RWPE1 (cell line): ENCODE results near the gene MFSD6.

Source experiments
- CTCF ChIA-PET: fragments of 350-600 bp; sonication (Branson Sonifier 250); formaldehyde crosslinking; extraction: SDS; loops from one replicate; lab custom pipeline; 2021; lab: Yijun Ruan, JAX
- POLR2A ChIA-PET: fragments of 400-600 bp; formaldehyde crosslinking; extraction: SDS; loops from one replicate; lab custom pipeline; 2020; ENCODE audit warnings: antibody characterized with exemption; ENCODE audit not compliant: low non-redundant PET; lab: Yijun Ruan, JAX
- DNase-seq: peaks from one replicate; pipeline ENCODE4 v3.0.0; 2012; ENCODE audit warnings: low spot score
- H3K27ac ChIP-seq: fragments of 450-650 bp; 2 replicates; pipeline ENCODE4 v1.5.1; 2017
- TF ChIP-seq, protein P1 (sequence below): fragments of 450-650 bp; conservative IDR thresholded peaks from 2 replicates; pipeline ENCODE4 v1.5.1; 2017; ENCODE audit warnings: low read depth, mild to moderate bottlenecking

Gene MFSD6

GRCh38 chr2:190537765-190538164, 129.6 kb downstream of the MFSD6 start:
- no peak for DNase-seq
- TF ChIP-seq, protein P1, sequence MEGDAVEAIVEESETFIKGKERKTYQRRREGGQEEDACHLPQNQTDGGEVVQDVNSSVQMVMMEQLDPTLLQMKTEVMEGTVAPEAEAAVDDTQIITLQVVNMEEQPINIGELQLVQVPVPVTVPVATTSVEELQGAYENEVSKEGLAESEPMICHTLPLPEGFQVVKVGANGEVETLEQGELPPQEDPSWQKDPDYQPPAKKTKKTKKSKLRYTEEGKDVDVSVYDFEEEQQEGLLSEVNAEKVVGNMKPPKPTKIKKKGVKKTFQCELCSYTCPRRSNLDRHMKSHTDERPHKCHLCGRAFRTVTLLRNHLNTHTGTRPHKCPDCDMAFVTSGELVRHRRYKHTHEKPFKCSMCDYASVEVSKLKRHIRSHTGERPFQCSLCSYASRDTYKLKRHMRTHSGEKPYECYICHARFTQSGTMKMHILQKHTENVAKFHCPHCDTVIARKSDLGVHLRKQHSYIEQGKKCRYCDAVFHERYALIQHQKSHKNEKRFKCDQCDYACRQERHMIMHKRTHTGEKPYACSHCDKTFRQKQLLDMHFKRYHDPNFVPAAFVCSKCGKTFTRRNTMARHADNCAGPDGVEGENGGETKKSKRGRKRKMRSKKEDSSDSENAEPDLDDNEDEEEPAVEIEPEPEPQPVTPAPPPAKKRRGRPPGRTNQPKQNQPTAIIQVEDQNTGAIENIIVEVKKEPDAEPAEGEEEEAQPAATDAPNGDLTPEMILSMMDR = no peak
- POLR2A ChIA-PET = no interaction called here
- no peak overlapping the region for H3K27ac ChIP-seq
- CTCF ChIA-PET = interaction anchor here (0.6 kb wide), 1 partner anchor 124 kb away, joined by 3 read pairs; no protein-coding TSS in a partner anchor

- no peak for DNase-seq
- TF ChIP-seq, protein P1 = no peak
- POLR2A ChIA-PET = no interaction called here
- CTCF ChIA-PET = interaction anchor here (0.6 kb wide), 1 partner anchor 124 kb away, joined by 3 read pairs; no protein-coding TSS in a partner anchor
- no peak overlapping the region for H3K27ac ChIP-seq
Measured at GRCh38 chr2:190538201-190538600, 130.0 kb downstream of the MFSD6 start.

- ChIA-PET CTCF (interaction anchor here (0.6 kb wide), 1 partner anchor 9 kb away, joined by 3 read pairs; no protein-coding TSS in a partner anchor), POLR2A (no interaction called here)
- TF ChIP-seq, protein P1 = no peak
- no peak for DNase-seq
- H3K27ac ChIP-seq = no peak overlapping the region
Measured at GRCh38 chr2:190540048-190540447, 131.9 kb downstream of the MFSD6 start.

DNA sequence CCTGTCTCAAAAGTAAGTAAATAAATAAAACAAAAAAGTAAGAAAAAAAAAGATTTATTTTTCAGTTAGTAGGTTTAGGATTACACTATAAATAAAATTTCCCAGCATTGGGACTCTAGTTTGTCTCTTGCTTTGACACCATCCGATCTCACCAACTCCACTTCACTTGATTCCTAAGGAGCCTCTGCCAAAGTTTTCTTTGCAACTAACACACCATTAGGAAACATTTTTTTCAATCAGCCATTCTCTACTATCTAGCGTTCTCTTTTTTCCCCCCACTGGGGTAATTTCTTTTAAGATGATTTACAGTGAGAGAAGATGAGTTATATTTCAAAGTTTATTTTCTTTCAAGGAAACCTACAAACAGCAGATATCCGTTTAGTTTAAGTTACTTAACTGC, 136.9 kb downstream of the MFSD6 start:
- TF ChIP-seq, protein P1 = no peak
- H3K27ac ChIP-seq = no peak overlapping the region
- POLR2A ChIA-PET = no interaction called here
- no peak for DNase-seq
- CTCF ChIA-PET = no interaction called here

GRCh38 chr2:190545555-190546385, 137.6 kb downstream of the MFSD6 start:
- no peak overlapping the region for H3K27ac ChIP-seq
- CTCF ChIA-PET = interaction anchor here (0.7 kb wide), 1 partner anchor 82 kb away, joined by 3 read pairs; no protein-coding TSS in a partner anchor
- POLR2A ChIA-PET = no interaction called here
- DNase-seq = no peak
- TF ChIP-seq, protein P1 = no peak

DNA sequence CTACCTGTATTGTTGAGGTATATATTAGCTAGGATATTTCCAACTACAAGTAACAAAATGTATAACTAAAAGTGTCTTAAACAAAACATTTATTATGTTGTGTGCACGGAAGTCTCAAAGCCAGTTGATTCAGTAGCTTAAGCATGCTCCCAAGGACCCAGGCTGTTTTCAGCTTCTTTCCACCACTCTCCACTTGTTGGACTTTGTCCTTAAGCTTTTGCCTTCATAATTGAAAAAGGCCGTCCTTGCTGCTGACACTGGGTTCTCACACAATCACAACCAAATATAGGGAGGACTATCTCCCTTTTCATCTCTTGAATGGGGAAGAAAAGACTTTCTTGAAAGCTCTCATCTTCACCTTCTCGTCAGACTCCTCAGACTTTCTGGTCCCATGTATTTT, 138.6 kb downstream of the MFSD6 start:
- H3K27ac ChIP-seq = no peak overlapping the region
- CTCF ChIA-PET = interaction anchor here (0.7 kb wide), 1 partner anchor 81 kb away, joined by 3 read pairs; no protein-coding TSS in a partner anchor
- POLR2A ChIA-PET = no interaction called here
- no peak for DNase-seq
- TF ChIP-seq, protein P1 = no peak
